ENCODE results near the gene ADARB1. TPM values are rescaled to one million over a fixed set of nuclear protein-coding genes. Genes with fewer than 3 reads are reported as not detected.

ADARB1 gene
- total RNA-seq, 4 donors from 2014 or later: 6.8 to 32.2 (median 17.3) TPM

GRCh38 chr21:45111703-45112102 is 37.3 kb downstream of the ADARB1 start:
- Histone ChIP-seq H3K27me3 (no peaks in the 10 kb centered on the region), H3K4me1 (peaks cover 0 to 35% (median 7%) of the 10 kb centered on the region in 4 donors), H3K4me3 (no peak overlapping the region), H3K9me3 (no peaks in the 10 kb centered on the region), H3K36me3 (no peaks in the 10 kb centered on the region), H3K27ac (no peak overlapping the region)
- no peak for DNase-seq
- 43 to 78% methylated on average over 1 to 5 of the region's 5 CpGs for WGBS, 2 donors (ENCODE audit: low coverage in 1 of 2)
- in situ Hi-C loops (cut with MboI; ENCODE audit: low pct_ligation_motif_present in 1 of 4, low pct_unique_long_range_greater_than_20kb in 1 of 4, low sequenced_read_pairs in 3 of 4): no loop called here
- TF ChIP-seq POLR2A (IDR thresholded peaks at IDR 0.05) (no peak), EP300 (IDR thresholded peaks at IDR 0.05; ENCODE audit: low read depth) (no peak), CTCF (IDR thresholded peaks at IDR 0.05) (no peak)
- intact Hi-C loops (cut with DNase I; ENCODE audit: low total_unique reads): no loop called here

DNA sequence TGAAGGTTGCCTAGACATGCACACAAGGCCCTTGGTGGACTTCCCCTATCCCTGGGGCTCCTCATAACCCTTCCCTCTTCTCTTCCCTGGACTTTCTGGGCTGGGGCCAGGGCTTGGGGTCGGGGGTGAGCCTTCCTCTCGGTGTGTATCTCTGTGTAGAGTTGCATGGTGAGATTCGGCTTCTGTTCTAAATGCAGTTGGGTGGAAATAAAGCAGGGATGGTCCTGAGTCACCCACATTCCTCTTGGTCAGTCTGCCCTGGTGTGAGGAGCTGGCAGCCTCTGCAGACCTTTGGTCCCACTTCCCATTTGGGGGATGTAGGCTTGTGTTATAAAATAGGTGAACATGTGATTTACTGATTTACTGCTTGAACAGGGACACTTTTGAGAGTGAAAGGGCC is 38.0 kb downstream of the ADARB1 start:
- Histone ChIP-seq H3K27me3 (no peaks in the 10 kb centered on the region), H3K4me1 (peaks cover 0 to 33% (median 7%) of the 10 kb centered on the region in 4 donors), H3K36me3 (no peaks in the 10 kb centered on the region), H3K9me3 (no peaks in the 10 kb centered on the region), H3K27ac (no peak overlapping the region), H3K4me3 (no peak overlapping the region)
- no peak for DNase-seq
- in situ Hi-C loops (cut with MboI; ENCODE audit: low pct_ligation_motif_present in 1 of 4, low pct_unique_long_range_greater_than_20kb in 1 of 4, low sequenced_read_pairs in 3 of 4) (no loop called here), intact Hi-C loops (cut with DNase I; ENCODE audit: low total_unique reads) (no loop called here)
- 82% methylated on average over 3 of the region's 3 CpGs; no CpG with 5 or more reads in 1 of the 2 donors for WGBS, 2 donors (ENCODE audit: low coverage in 1 of 2)
- TF ChIP-seq POLR2A (IDR thresholded peaks at IDR 0.05): no peak

DNA sequence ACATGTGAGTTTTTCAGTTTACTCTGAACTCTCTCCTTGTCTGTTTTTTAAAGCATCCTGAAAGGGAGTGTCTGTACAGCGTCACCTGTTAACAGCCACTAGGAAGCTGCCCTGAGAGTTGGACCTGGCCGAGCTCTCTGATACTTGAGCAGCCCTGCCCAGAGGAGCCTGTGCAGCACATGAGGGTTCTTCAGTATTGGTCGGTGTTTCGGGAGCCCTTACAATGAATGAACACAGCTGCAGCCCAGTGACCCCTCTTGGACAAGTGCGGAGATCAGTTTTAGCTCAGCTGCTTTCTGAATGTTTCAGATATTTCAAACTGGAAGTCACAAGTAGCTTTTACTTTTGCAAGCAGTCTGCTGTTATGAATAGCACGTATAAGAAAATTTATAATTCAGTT is 39.2 kb downstream of the ADARB1 start:
- 73 to 89% methylated on average over 4 to 6 of the region's 6 CpGs for WGBS, 2 donors (ENCODE audit: low coverage in 1 of 2)
- Histone ChIP-seq H3K9me3 (no peaks in the 10 kb centered on the region), H3K27me3 (no peaks in the 10 kb centered on the region), H3K4me3 (no peak overlapping the region), H3K27ac (peak overlapping the region in 3 of 4 donors; percentile 11 to 67 (median 23)), H3K4me1 (peaks cover 0 to 33% (median 7%) of the 10 kb centered on the region in 4 donors), H3K36me3 (no peaks in the 10 kb centered on the region)
- no peak for DNase-seq
- TF ChIP-seq POLR2A (IDR thresholded peaks at IDR 0.05): no peak
- TF ChIP-seq EP300 (IDR thresholded peaks at IDR 0.05; ENCODE audit: low read depth): no peak
- TF ChIP-seq POLR2AphosphoS5 (IDR thresholded peaks at IDR 0.05): no peak
- TF ChIP-seq CTCF (IDR thresholded peaks at IDR 0.05): no peak
- in situ Hi-C loops (cut with MboI; ENCODE audit: low pct_ligation_motif_present in 1 of 4, low pct_unique_long_range_greater_than_20kb in 1 of 4, low sequenced_read_pairs in 3 of 4): no loop called here
- intact Hi-C loops (cut with DNase I; ENCODE audit: low total_unique reads): no loop called here

DNA sequence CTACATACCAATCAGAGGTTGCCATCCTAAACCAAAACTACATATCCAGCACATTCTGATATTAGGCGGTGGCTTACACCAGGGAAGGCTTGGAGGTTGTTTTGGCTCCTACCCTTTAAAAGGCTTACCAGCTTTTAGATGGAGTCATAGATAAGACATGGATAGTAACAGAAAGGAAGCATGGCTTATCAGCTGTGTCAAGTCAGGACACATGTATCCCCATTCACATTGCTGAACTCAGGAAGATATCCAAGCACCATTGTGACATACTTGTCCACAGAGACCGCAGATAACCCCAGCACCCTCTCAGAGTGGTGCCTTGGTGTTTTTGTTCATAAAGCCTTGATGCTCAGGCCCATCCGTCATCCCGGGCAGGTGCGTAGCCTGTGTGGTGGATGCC is 39.7 kb downstream of the ADARB1 start:
- in situ Hi-C loops (cut with MboI; ENCODE audit: low pct_ligation_motif_present in 1 of 4, low pct_unique_long_range_greater_than_20kb in 1 of 4, low sequenced_read_pairs in 3 of 4) (no loop called here), intact Hi-C loops (cut with DNase I; ENCODE audit: low total_unique reads) (no loop called here)
- H3K9me3 ChIP-seq: no peaks in the 10 kb centered on the region
- H3K36me3 ChIP-seq: no peaks in the 10 kb centered on the region
- H3K27me3 ChIP-seq: no peaks in the 10 kb centered on the region
- DNase-seq: no peak
- H3K27ac ChIP-seq: peak overlapping the region in 3 of 4 donors; percentile 11 to 67 (median 23)
- peaks cover 0 to 31% (median 7%) of the 10 kb centered on the region in 4 donors for H3K4me1 ChIP-seq
- TF ChIP-seq EP300 (IDR thresholded peaks at IDR 0.05; ENCODE audit: low read depth): no peak
- no peak for TF ChIP-seq POLR2A (IDR thresholded peaks at IDR 0.05)
- TF ChIP-seq CTCF (IDR thresholded peaks at IDR 0.05): no peak
- TF ChIP-seq POLR2AphosphoS5 (IDR thresholded peaks at IDR 0.05): no peak
- 33 to 90% methylated on average over 1 to 5 of the region's 5 CpGs for WGBS, 2 donors (ENCODE audit: low coverage in 1 of 2)
- no peak overlapping the region for H3K4me3 ChIP-seq

- no peak for DNase-seq
- WGBS, 2 donors (ENCODE audit: low coverage in 1 of 2): 79 to 83% methylated on average over 3 to 5 of the region's 5 CpGs
Measured at GRCh38 chr21:45114475-45114874, 40.1 kb downstream of the ADARB1 start.

More at GRCh38 chr21:45114475-45114874, 40.1 kb downstream of the ADARB1 start:
- H3K27me3 ChIP-seq: no peaks in the 10 kb centered on the region
- peak overlapping the region in 3 of 4 donors; percentile 11 to 67 (median 23) for H3K27ac ChIP-seq
- TF ChIP-seq POLR2AphosphoS5 (IDR thresholded peaks at IDR 0.05) (no peak), CTCF (IDR thresholded peaks at IDR 0.05) (no peak), EP300 (IDR thresholded peaks at IDR 0.05; ENCODE audit: low read depth) (no peak), POLR2A (IDR thresholded peaks at IDR 0.05) (no peak)
- intact Hi-C loops (cut with DNase I; ENCODE audit: low total_unique reads) (no loop called here), in situ Hi-C loops (cut with MboI; ENCODE audit: low pct_ligation_motif_present in 1 of 4, low pct_unique_long_range_greater_than_20kb in 1 of 4, low sequenced_read_pairs in 3 of 4) (no loop called here)
- H3K4me3 ChIP-seq: no peak overlapping the region
- no peaks in the 10 kb centered on the region for H3K9me3 ChIP-seq
- H3K36me3 ChIP-seq: no peaks in the 10 kb centered on the region
- peaks cover 0 to 27% (median 5%) of the 10 kb centered on the region in 4 donors for H3K4me1 ChIP-seq

Data from transverse colon (tissue), 4 donors.